ENCODE results near the gene FBXO27. TPM values are rescaled to one million over a fixed set of nuclear protein-coding genes. Genes with fewer than 3 reads are reported as not detected.

The FBXO27 gene
- total RNA-seq, 2 experiments from 2014 or later, result 0.18 TPM; not detected in 1

- POLR2A ChIA-PET, result no interaction called here
- Mint-ChIP-seq H3K36me3 (ENCODE audit: low read depth) (peaks cover 3% of the 10 kb centered on the region), H3K27me3 (peaks cover 26% of the 10 kb centered on the region), H3K27ac (no peak within 1 kb of the TSS), H3K9me3 (peaks cover 4% of the 10 kb centered on the region), H3K4me1 (peaks cover 29% of the 10 kb centered on the region), H3K4me3 (no peak within 1 kb of the TSS)
- no peak for DNase-seq
- CTCF ChIA-PET, result no interaction called here
Observed at GRCh38 chr19:38975214-38975860, 57.0 kb downstream of the FBXO27 start, which contains the start of gene FBXO17. Gene FBXO17 (minus strand): TSS chr19:38975742. CDS start chr19:38950319, 25,423 bp downstream.

DNA sequence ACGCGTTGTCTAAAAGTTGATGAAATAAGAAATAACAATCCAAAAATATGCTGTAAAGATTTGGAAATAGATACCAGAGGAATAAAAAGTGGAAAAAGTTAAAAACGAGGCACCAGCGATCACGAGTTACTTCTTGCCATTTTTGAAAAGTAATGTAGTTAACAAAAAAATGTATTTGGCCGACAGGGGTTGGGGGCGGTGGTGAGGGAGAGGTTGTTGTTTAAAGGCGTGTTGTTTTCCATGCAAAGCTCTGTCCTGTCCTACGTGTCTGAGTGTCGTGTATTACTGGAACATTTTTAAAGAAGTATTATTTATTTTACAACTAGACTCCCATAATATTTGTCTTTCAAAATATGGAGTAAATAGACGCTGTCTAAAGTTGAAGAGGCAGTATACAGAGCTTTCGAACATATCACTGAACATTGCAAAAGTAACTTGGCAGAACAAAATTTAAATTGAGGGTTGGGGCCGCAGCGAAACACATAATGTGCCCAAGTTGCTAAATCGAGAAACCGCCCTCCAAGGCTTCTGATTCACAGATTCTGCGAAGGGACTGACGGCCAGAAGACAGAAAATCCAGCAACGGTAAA, 57.6 kb downstream of the FBXO27 start:
- H3K27ac Mint-ChIP-seq, result no peak overlapping the region
- ChIA-PET POLR2A (no interaction called here), CTCF (no interaction called here)
- H3K9me3 Mint-ChIP-seq, result peaks cover under 1% of the 10 kb centered on the region
- no peak overlapping the region for H3K4me3 Mint-ChIP-seq
- H3K36me3 Mint-ChIP-seq (ENCODE audit: low read depth), result peaks cover 3% of the 10 kb centered on the region
- DNase-seq, result no peak
- peaks cover 28% of the 10 kb centered on the region for H3K27me3 Mint-ChIP-seq
- peaks cover 29% of the 10 kb centered on the region for H3K4me1 Mint-ChIP-seq

Other genes with a start within 250 kb of the FBXO27 start
- not detected for gene LGALS7B, start 243.3 kb downstream of the FBXO27 start, total RNA-seq
- under 1 TPM; 0.81 to 0.93 TPM for gene LGALS4, start 219.6 kb downstream of the FBXO27 start, total RNA-seq
- gene ECH1, start 200.8 kb downstream of the FBXO27 start, total RNA-seq, result 100 to 1,000 TPM; 188 to 195 TPM
- 100 to 1,000 TPM; 457 to 464 TPM for gene HNRNPL, start 182.6 kb downstream of the FBXO27 start, total RNA-seq
- 10 to 100 TPM; 79.9 to 82.2 TPM for gene RINL, start 154.3 kb downstream of the FBXO27 start, total RNA-seq
- 10 to 100 TPM; 51.4 to 53.2 TPM for gene SIRT2, start 132.9 kb downstream of the FBXO27 start, total RNA-seq
- gene NFKBIB, start 132.6 kb downstream of the FBXO27 start, total RNA-seq, result 10 to 100 TPM; 40.2 to 40.8 TPM
- under 1 TPM; 0.80 to 0.83 TPM for gene CCER2, start 120.4 kb downstream of the FBXO27 start, total RNA-seq
- 10 to 100 TPM; 28.4 to 32.7 TPM for gene SARS2, start 101.8 kb downstream of the FBXO27 start, total RNA-seq
- 10 to 100 TPM; 44.6 to 48.5 TPM for gene MRPS12, start 101.6 kb downstream of the FBXO27 start, total RNA-seq
- gene FBXO17, start 56.8 kb downstream of the FBXO27 start, total RNA-seq, result under 1 TPM in 1 of 2 experiments, not detected in 1; 0.20 TPM
- gene ACP7, start 51.8 kb upstream of the FBXO27 start, total RNA-seq, result not detected
- gene PAK4, start 93.2 kb upstream of the FBXO27 start, total RNA-seq, result 10 to 100 TPM; 16.2 to 19.6 TPM
- gene NCCRP1, start 164.4 kb upstream of the FBXO27 start, total RNA-seq, result not detected
- not detected for gene SYCN, start 171.7 kb upstream of the FBXO27 start, total RNA-seq
- gene IFNL3, start 212.5 kb upstream of the FBXO27 start, total RNA-seq, result not detected
- gene IFNL4, start 216.3 kb upstream of the FBXO27 start, total RNA-seq, result not detected
- gene IFNL2, start 235.8 kb upstream of the FBXO27 start, total RNA-seq, result not detected